Chondrocyte (in vitro differentiated cells): ENCODE results near the gene SNF8. TPM values are rescaled to one million over a fixed set of nuclear protein-coding genes. Genes with fewer than 3 reads are reported as not detected.
A peak's percentile ranks its signal among the peaks of the same experiment; 100 is the strongest.

ENCODE experiments used
- DNase-seq: peaks from one replicate; pipeline ENCODE4 v3.0.0; 2021; ENCODE audit warnings: mixed read lengths, low spot score
- H3K27ac Mint-ChIP-seq: one replicate; pipeline ENCODE4 v1.8.0; 2021; ENCODE audit warnings: mild to moderate bottlenecking, moderate library complexity, mixed read lengths; ENCODE audit not compliant: unreplicated experiment
- H3K27me3 Mint-ChIP-seq: 2 replicates; pipeline ENCODE4 v1.8.0; 2021; ENCODE audit warnings: low read depth, mixed read lengths
- H3K36me3 Mint-ChIP-seq: 2 replicates; pipeline ENCODE4 v1.8.0; 2021; ENCODE audit warnings: low read depth, mixed read lengths
- H3K4me1 Mint-ChIP-seq: 2 replicates; pipeline ENCODE4 v1.8.0; 2021; ENCODE audit warnings: low read depth, mild to moderate bottlenecking, mixed read lengths
- H3K4me3 Mint-ChIP-seq: one replicate; pipeline ENCODE4 v1.8.0; 2021; ENCODE audit warnings: mild to moderate bottlenecking, moderate library complexity, mixed read lengths; ENCODE audit not compliant: unreplicated experiment
- H3K9me3 Mint-ChIP-seq: 2 replicates; pipeline ENCODE4 v1.8.0; 2021; ENCODE audit warnings: low read depth, mixed read lengths
- total RNA-seq: library from RNA; stranded (reverse); gene quantifications from 3 replicates; pipeline ENCODE4 v1.2.1, GENCODE V29; 2021
- TF ChIP-seq, protein P1 (sequence below): fragments of 200-600 bp; sonication (generic); IDR thresholded peaks from 2 replicates; pipeline ENCODE4 v1.5.0; 2021; ENCODE audit warnings: antibody characterized with exemption, mild to moderate bottlenecking, moderate library complexity

Gene SNF8
- total RNA-seq, 1 donor from 2014 or later = 126 TPM

DNA sequence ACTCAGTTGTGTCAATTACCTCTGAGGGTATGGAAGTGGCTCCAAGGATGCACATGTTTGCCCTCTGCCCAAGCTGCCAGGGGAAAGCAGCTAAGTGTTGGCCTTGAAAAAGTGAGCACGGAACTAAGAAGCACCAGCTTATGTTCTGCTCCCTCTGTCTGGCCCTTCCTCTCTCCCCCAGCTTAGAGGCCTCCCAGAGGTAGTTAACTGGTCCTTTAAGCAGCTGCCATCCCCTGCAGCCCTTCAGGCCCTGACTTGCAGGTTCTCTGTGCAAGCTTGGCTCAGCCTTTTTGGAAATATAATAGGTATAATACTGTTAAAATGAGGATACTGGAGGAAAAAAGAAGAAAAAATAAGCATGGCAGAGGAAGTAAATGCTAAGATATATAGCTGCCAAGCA lies 43.4 kb downstream of the SNF8 start:
- no peak for DNase-seq
- H3K36me3 Mint-ChIP-seq = no peaks in the 10 kb centered on the region
- H3K27me3 Mint-ChIP-seq = no peaks in the 10 kb centered on the region
- H3K4me1 Mint-ChIP-seq = peaks cover 11% of the 10 kb centered on the region
- H3K27ac Mint-ChIP-seq = no peak overlapping the region
- H3K4me3 Mint-ChIP-seq = no peak overlapping the region
- H3K9me3 Mint-ChIP-seq = no peaks in the 10 kb centered on the region
- TF ChIP-seq, protein P1, sequence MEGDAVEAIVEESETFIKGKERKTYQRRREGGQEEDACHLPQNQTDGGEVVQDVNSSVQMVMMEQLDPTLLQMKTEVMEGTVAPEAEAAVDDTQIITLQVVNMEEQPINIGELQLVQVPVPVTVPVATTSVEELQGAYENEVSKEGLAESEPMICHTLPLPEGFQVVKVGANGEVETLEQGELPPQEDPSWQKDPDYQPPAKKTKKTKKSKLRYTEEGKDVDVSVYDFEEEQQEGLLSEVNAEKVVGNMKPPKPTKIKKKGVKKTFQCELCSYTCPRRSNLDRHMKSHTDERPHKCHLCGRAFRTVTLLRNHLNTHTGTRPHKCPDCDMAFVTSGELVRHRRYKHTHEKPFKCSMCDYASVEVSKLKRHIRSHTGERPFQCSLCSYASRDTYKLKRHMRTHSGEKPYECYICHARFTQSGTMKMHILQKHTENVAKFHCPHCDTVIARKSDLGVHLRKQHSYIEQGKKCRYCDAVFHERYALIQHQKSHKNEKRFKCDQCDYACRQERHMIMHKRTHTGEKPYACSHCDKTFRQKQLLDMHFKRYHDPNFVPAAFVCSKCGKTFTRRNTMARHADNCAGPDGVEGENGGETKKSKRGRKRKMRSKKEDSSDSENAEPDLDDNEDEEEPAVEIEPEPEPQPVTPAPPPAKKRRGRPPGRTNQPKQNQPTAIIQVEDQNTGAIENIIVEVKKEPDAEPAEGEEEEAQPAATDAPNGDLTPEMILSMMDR = no peak

DNA sequence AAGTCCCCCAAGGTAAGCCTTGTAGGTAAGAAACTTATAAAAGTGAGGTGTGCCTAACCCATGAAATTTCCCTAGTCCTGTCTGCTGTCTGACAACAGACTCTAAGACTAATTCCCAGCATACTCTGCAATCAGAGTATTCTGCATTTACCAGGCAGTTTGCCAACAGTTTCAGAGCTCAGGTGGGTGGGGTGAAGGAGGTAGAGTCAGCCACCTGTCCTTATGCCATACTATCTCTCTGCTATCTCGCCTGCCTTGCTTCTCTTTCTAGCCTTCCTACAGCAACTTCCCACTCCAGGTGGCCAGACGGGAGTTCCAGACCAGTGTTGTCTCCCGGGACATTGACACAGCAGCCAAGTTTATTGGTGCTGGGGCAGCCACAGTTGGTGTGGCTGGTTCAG lies 49.8 kb downstream of the SNF8 start:
- Mint-ChIP-seq H3K27ac (no peak overlapping the region), H3K9me3 (no peaks in the 10 kb centered on the region), H3K4me3 (no peak overlapping the region), H3K4me1 (peaks cover 32% of the 10 kb centered on the region), H3K36me3 (peaks cover 3% of the 10 kb centered on the region), H3K27me3 (no peaks in the 10 kb centered on the region)
- no peak for DNase-seq
- TF ChIP-seq, protein P1 = no peak

DNA sequence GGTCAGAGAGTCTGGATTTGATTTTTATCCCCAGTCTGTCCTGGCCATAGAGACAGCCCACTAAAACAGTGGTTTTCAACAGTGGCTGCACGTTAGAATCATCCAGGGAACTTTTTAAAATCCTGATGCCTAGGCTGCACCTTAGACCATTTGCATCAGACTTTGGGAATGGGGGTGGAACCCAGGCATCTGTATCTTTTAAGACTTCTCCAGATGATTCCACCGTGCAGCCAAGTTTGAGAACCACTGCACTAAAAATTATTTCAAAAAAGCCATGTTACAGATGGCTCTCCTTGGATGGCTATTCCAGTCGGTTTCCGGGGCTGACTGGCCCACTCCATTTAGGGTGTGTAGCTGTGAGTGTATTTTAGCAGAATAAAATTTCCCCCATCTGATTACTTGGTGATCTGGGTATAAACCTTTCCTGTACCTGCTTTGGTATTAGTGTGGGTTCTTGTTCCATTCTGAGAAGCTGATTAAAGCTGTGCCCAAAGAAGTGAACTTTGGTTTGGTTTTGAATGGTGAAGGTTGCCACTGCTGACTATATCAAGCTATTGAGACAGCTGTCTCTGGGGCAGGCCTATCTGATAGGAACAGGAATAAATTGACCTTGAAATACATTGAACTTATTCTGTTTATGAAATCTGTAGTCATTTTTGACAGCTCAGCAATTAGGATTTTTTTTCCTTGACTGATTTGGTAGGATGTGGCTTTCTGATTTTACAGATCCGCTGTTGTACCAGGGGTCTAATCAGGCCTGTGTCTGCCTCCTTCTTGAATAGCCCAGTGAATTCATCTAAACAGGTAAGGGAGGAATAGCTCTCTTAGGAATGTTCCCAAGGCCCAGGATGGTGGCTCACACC lies 50.8 kb downstream of the SNF8 start:
- Mint-ChIP-seq H3K9me3 (no peaks in the 10 kb centered on the region), H3K36me3 (peaks cover 3% of the 10 kb centered on the region), H3K4me1 (peaks cover 26% of the 10 kb centered on the region), H3K27ac (no peak overlapping the region), H3K27me3 (no peaks in the 10 kb centered on the region), H3K4me3 (peak overlapping the region; percentile 94)
- TF ChIP-seq, protein P1 = no peak
- no peak for DNase-seq

DNA sequence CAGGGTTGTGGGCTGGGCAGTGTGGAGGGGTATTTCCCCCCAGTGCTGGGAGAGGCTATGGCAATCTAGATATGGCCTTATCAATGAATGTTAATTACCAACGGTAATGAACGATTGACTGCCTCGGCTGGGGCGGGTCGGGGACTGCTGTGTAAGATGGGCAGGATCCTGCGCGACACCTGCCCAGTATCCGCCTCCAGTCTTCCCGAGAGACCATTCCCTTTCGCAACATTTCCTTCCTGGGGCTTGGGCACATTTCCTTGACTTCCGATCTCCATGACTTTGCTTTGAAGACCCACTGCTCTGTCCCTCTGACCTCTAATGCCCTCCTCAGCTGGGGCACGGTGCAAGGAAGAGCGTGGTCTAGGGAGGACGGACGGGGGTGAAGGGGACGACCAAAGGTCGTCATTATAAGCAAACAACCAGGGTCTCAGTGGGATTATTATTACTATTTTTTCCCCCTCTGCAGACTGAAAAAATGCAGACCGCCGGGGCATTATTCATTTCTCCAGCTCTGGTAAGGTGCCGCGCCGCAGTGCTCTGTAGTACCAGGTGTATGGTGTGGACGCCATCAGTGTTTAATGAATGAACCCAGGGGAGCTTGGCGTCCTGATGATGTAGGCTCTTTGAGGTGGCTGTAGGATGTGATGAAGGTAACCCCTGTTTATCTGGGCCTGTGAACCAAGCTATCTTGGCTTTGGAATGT lies 51.5 kb downstream of the SNF8 start:
- Mint-ChIP-seq H3K36me3 (peaks cover 3% of the 10 kb centered on the region), H3K4me3 (peak overlapping the region; percentile 94), H3K27ac (peak overlapping the region; percentile 94), H3K4me1 (peaks cover 26% of the 10 kb centered on the region), H3K9me3 (no peaks in the 10 kb centered on the region), H3K27me3 (no peaks in the 10 kb centered on the region)
- TF ChIP-seq, protein P1 = no peak
- DNase-seq = no peak

DNA sequence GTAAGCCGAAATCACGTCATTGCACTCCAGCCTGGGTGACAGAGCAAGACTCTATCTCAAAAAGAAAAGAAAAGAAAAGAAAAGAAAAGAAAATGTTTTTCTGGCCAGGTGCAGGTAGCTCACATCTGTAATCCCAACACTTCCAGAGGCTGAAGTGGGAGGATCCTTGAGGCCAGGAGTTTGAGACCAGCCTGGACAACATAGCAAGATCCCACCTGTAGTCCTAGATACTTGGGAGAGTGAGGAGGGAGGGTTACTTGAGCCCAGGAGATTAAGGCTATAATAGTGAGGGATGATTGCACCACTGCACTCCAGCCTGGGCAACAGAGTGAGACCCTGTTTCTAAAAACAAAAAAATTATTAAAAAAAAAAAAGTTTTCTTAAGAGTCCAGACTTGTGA lies 54.6 kb downstream of the SNF8 start:
- H3K27me3 Mint-ChIP-seq = no peaks in the 10 kb centered on the region
- no peaks in the 10 kb centered on the region for H3K9me3 Mint-ChIP-seq
- TF ChIP-seq, protein P1 = no peak
- peaks cover 26% of the 10 kb centered on the region for H3K4me1 Mint-ChIP-seq
- H3K27ac Mint-ChIP-seq = no peak overlapping the region
- H3K4me3 Mint-ChIP-seq = no peak overlapping the region
- no peak for DNase-seq
- no peaks in the 10 kb centered on the region for H3K36me3 Mint-ChIP-seq
